ENCODE measurements around the gene ADD2. TPM values are rescaled to one million over a fixed set of nuclear protein-coding genes. Genes with fewer than 3 reads are reported as not detected.

ADD2 gene
- total and polyA plus RNA-seq, 4 donors, result 0.08 to 156 (median 0.16) TPM; not detected in 1

- no peak overlapping the region for H3K9ac ChIP-seq (ENCODE audit: low read depth in 1 of 2, low read length in 2 of 2)
- no peaks in the 10 kb centered on the region for H3K36me3 ChIP-seq (ENCODE audit: control insufficient read depth in 4 of 4, insufficient read depth in 3 of 4, low read depth in 1 of 4, low read length in 3 of 4)
- no peak overlapping the region for H3K27ac ChIP-seq (ENCODE audit: low read depth in 1 of 2, low read length in 2 of 2)
- no peak for TF ChIP-seq TAF1 (conservative IDR thresholded peaks at IDR 0.05)
- TF ChIP-seq HNF4G (IDR thresholded peaks at IDR 0.05), result no peak
- no peak for TF ChIP-seq YY1 (IDR thresholded peaks at IDR 0.05)
- TF ChIP-seq, protein P1, sequence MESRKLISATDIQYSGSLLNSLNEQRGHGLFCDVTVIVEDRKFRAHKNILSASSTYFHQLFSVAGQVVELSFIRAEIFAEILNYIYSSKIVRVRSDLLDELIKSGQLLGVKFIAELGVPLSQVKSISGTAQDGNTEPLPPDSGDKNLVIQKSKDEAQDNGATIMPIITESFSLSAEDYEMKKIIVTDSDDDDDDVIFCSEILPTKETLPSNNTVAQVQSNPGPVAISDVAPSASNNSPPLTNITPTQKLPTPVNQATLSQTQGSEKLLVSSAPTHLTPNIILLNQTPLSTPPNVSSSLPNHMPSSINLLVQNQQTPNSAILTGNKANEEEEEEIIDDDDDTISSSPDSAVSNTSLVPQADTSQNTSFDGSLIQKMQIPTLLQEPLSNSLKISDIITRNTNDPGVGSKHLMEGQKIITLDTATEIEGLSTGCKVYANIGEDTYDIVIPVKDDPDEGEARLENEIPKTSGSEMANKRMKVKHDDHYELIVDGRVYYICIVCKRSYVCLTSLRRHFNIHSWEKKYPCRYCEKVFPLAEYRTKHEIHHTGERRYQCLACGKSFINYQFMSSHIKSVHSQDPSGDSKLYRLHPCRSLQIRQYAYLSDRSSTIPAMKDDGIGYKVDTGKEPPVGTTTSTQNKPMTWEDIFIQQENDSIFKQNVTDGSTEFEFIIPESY (IDR thresholded peaks at IDR 0.05), result no peak
- no peak for TF ChIP-seq GABPA (IDR thresholded peaks at IDR 0.05 in 1 of 2, conservative IDR thresholded peaks at IDR 0.05 in 1 of 2)
- no peak for TF ChIP-seq JUND (IDR thresholded peaks at IDR 0.05)
- TF ChIP-seq SP1 (IDR thresholded peaks at IDR 0.05), result no peak
- TF ChIP-seq RXRA (IDR thresholded peaks at IDR 0.05), result no peak
- TF ChIP-seq RAD21 (IDR thresholded peaks at IDR 0.05), result no peak
- no peak for TF ChIP-seq NR2F2 (IDR thresholded peaks at IDR 0.05)
- no peak for TF ChIP-seq EGR1 (IDR thresholded peaks at IDR 0.05; ENCODE audit: low read depth in 2 of 2)
- TF ChIP-seq, protein P2, sequence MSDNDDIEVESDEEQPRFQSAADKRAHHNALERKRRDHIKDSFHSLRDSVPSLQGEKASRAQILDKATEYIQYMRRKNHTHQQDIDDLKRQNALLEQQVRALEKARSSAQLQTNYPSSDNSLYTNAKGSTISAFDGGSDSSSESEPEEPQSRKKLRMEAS (IDR thresholded peaks at IDR 0.05), result no peak
- no peak for TF ChIP-seq HNF4A (conservative IDR thresholded peaks at IDR 0.05)
- no peak for TF ChIP-seq FOXA1 (IDR thresholded peaks at IDR 0.05)
- no peak for TF ChIP-seq CTCF (IDR thresholded peaks at IDR 0.05; ENCODE audit: low read depth, low read length, missing input control)
- TF ChIP-seq, protein P3, sequence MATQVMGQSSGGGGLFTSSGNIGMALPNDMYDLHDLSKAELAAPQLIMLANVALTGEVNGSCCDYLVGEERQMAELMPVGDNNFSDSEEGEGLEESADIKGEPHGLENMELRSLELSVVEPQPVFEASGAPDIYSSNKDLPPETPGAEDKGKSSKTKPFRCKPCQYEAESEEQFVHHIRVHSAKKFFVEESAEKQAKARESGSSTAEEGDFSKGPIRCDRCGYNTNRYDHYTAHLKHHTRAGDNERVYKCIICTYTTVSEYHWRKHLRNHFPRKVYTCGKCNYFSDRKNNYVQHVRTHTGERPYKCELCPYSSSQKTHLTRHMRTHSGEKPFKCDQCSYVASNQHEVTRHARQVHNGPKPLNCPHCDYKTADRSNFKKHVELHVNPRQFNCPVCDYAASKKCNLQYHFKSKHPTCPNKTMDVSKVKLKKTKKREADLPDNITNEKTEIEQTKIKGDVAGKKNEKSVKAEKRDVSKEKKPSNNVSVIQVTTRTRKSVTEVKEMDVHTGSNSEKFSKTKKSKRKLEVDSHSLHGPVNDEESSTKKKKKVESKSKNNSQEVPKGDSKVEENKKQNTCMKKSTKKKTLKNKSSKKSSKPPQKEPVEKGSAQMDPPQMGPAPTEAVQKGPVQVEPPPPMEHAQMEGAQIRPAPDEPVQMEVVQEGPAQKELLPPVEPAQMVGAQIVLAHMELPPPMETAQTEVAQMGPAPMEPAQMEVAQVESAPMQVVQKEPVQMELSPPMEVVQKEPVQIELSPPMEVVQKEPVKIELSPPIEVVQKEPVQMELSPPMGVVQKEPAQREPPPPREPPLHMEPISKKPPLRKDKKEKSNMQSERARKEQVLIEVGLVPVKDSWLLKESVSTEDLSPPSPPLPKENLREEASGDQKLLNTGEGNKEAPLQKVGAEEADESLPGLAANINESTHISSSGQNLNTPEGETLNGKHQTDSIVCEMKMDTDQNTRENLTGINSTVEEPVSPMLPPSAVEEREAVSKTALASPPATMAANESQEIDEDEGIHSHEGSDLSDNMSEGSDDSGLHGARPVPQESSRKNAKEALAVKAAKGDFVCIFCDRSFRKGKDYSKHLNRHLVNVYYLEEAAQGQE (IDR thresholded peaks at IDR 0.05), result no peak
- TF ChIP-seq, protein P4, sequence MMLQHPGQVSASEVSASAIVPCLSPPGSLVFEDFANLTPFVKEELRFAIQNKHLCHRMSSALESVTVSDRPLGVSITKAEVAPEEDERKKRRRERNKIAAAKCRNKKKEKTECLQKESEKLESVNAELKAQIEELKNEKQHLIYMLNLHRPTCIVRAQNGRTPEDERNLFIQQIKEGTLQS (IDR thresholded peaks at IDR 0.05), result no peak
- H3K4me1 ChIP-seq (ENCODE audit: control insufficient read depth in 4 of 4, insufficient read depth in 4 of 4, low read length in 3 of 4), result no peaks in the 10 kb centered on the region
- no peak for DNase-seq (ENCODE audit: low spot score)
- no peaks in the 10 kb centered on the region for H3K9me3 ChIP-seq (ENCODE audit: control insufficient read depth in 4 of 4, low read length in 3 of 4)
- 93% methylated on average over 1 of the region's 1 CpG for WGBS
- no peaks in the 10 kb centered on the region for H3K27me3 ChIP-seq (ENCODE audit: control insufficient read depth in 4 of 4, insufficient read depth in 4 of 4, low read length in 3 of 4)
- H3K4me3 ChIP-seq (ENCODE audit: low read depth in 1 of 3, low read length in 3 of 3), result no peak overlapping the region
Observed at GRCh38 chr2:70670202-70670601, 97.8 kb downstream of the ADD2 start.

All from liver (tissue), 9 donors.